Stimulated activated CD4-positive, alpha-beta T cell treated with anti-CD3 and anti-CD28 coated beads, Interleukin-1b, Interleukin-23, amount 100 ng/mL, for 24 hours (primary cell): ENCODE data around the gene RHBDD3.
A peak's percentile ranks its signal among the peaks of the same experiment; 100 is the strongest.

Experiments used
- DNase-seq, 4 experiments: peaks; one replicate each; pipeline ENCODE4 v3.0.0-alpha.2; 2020; ENCODE audit warnings: low read depth in 4 of 4, low spot score in 1 of 4

Gene RHBDD3

GRCh38 chr22:29306175-29306834, 38.5 kb upstream of the RHBDD3 start, which contains the start of gene GAS2L1:
GAS2L1 (plus strand) TSS chr22:29306650; CDS start chr22:29308106, 1,456 bp downstream.
- DNase-seq: peak in 1 of 4 experiments; percentile 37

- DNase-seq: no peak
These were observed 38.0 kb upstream of the RHBDD3 start for GRCh38 chr22:29305836-29306174.

- DNase-seq: no peak
These were observed 35.1 kb upstream of the RHBDD3 start for GRCh38 chr22:29302681-29303465.

DNA sequence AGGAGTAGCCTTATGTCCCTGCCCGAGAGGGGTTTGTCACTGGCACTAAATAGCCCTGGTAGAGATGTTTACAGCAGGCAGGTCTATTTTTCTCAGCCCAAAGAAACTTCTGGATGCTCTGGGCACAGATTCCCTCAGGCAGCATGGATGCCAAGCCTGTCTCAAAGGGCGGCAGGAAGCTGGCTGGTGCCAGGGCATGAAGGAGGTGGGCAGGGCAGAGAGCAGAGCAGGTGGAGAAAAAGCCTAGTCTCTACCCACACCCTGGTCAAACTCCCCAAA, 34.6 kb upstream of the RHBDD3 start:
- no peak for DNase-seq

DNA sequence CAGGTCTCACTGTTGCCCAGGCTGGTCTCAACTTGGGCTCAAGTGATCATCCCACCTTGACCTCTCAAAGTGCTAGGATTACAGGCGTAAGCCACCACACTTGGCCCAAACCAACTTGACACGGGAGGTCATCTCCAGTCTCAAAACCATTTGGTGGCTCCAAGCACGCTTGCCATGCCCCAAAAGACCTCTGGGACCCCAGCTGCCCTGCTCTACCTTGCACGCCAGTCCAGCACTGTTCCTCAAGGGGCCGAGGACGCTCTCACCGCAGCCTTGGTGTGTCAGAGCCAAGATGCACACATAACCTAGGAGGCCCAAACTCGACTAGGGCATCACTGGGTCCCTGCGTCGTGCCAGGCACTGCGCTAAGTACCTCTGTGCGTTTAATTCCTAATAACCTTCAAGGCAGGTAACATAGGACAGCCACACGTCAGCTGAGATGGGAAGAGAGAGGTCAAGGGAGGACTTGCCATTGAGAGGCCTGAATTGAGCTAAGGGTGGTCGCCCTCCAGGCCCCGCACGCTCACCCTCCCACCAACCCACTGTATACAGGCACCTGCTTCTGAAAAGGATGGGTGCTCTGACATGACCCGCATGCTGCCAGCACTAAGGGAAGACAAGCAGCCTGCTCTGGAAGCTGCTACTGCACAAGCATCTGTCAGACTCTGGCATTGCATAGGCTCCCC, 34.1 kb upstream of the RHBDD3 start:
- DNase-seq: no peak

GRCh38 chr22:29300807-29301601, 33.2 kb upstream of the RHBDD3 start:
- DNase-seq: no peak

GRCh38 chr22:29300467-29300806, 32.7 kb upstream of the RHBDD3 start:
- DNase-seq: no peak

GRCh38 chr22:29299136-29299900, 31.5 kb upstream of the RHBDD3 start:
- no peak for DNase-seq

- no peak for DNase-seq
These were observed 30.9 kb upstream of the RHBDD3 start for GRCh38 chr22:29298641-29299040.

GRCh38 chr22:29292379-29292778, 24.6 kb upstream of the RHBDD3 start:
- DNase-seq: no peak

DNA sequence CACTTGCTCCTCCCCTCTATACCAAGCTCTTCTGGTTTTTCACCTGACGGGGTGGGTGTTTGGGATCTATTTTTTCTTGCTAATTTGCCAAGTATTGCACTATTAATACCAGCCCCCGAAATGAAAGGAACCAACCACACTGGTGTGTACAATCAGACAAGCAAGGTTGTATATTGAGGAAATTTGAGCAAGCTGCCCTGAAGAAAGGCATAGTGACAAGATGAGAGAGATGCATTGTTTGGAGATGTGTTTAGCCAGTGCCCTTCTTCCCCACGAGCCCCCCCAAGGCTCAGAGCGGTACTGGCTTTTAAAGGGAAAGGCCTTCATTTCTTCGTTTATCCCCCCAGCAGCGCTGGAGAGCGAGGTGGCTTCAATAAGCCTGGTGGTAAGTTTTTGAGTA, 23.4 kb upstream of the RHBDD3 start:
- DNase-seq: no peak

DNA sequence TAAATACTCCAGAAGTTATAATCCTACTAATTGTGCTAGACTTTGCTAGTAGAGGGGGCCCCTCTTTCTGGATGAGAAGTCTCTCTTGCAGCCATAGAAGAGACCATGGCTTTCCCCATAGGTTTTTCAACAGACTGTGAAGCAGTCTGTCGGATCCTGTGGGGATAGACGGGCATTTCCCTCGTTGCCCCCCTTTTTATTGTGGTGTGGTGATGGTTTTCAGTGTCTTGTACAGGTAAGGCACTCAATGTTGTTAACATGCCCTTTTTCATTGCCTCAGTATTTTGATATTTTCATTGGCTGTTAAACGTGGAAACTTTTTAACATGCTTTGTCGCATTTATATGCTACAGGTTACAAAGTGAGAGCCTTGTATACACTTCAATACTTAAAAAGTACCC, 22.3 kb upstream of the RHBDD3 start:
- no peak for DNase-seq

DNA sequence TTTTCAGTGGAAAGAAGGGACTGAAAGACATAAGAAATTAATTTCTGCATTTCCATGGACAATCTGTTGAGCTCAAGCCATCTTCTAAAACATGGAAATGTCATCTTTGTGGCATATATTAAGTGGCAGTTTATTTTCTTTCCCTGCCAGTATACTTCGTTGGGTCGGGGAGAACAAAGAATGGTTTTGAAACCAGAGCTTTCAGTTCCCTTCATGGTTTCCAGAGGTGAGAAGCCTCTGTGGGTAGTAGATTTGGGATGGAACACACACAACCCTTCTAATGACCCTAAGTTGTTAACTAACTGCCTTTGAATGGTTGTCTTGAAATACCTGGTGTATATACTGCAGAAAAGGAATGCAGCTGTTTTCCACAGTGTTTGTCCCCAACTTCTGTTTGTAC, 21.1 kb upstream of the RHBDD3 start:
- DNase-seq: no peak

GRCh38 chr22:29284196-29284595, 16.4 kb upstream of the RHBDD3 start:
- no peak for DNase-seq

GRCh38 chr22:29277927-29278326, 10.1 kb upstream of the RHBDD3 start:
- DNase-seq: no peak

- no peak for DNase-seq
These were observed 8.2 kb upstream of the RHBDD3 start for GRCh38 chr22:29275819-29276565.

DNA sequence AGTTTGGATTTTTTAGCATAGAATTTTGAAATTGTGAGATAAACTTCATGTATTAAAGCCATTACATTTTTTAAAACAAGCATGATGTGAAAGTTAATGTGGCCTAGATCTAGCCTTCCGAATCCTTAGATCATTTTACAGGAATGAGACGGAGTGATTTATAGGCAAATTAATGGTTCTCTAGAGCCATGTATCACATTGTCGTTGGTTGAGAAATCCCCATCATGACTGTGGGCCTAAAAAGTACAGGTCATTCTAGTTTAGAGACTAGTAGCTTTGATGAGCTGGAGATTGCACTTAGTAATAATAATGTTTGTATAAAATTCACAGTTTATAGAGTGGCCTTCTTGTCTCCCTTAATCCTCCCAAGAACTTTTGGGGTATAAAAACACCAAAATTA, 7.4 kb upstream of the RHBDD3 start:
- no peak for DNase-seq

GRCh38 chr22:29272624-29273023, 4.8 kb upstream of the RHBDD3 start:
- DNase-seq: no peak

DNA sequence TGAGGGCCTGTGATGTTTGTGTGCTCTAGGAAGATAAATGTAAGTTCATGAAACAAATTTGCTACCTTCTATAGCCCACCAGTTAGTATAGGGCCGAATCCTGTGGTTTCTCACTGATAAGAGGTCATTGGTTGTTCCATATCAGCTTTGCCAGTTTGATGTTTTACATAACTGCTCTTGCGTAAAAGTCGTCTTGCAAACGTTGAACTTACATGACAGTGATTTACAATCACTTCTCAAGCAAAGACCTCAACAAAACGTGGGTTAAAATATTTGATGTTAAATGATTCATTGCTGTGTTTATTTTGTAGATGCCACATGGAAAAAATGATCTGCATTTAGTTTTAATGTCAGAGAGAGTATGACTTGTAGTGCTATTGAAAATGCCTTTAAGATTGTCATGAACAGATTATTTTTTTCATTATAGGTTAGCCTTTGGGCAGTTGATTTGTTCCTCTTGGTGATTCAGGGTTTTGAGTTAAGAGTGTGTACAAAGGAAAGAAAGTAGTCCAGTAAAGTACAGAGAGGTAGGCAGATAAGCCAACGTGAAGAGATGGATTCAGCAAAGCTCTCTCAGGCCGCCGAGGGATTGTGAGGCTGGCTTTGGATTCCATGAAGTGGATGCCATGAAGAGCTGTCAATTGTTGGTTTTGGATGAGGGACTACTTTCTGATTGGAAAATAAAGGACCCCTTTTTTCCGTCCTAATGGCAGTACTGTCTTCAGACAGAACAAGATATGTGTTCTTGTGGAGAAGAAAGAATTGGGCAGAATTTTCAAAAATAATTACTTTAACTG, 2.9 kb upstream of the RHBDD3 start:
- DNase-seq: no peak
